ENCODE measurements around the gene LUC7L2. TPM values are rescaled to one million over a fixed set of nuclear protein-coding genes. Genes with fewer than 3 reads are reported as not detected.

The LUC7L2 gene
- total RNA-seq, 1 experiment from 2014 or later: 94.4 TPM

DNA sequence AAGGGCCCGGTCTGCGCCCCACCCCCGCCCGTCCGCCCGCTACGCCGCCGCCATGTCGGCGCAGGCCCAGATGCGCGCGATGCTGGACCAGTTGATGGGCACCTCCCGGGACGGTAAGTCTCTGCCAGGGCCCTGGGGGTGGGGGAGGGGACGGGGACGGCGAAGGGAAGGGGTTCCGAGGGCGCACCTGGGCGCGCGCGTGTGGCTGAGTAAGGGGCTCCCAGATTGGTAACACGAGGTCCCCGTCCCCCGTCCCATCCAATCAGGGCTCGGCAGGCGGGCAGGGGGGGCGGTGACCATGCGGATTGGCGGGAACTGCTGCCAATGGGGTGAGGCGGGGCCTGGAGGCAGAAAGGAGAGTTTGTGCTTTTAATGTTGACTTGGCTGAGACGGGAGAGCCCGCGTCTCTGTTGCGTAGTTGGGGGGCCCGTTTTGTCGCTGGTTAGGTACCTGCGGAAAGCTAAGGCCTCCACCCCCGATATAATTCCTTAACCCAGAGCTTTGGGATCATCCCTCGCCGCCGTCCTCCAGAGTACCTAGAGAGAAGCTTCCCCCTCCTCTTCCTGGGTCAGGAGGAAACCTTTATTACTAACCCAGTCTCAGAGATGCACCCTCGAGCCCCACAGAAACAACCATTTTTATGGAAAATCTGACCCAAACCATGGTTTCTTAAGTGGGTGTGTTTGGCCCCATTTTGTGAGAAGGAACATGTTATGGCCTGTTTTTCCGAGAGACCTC lies 685 bp downstream of the LUC7L2 start (continued):
- TF ChIP-seq ZNF263 (CRISPR knock-in tag; IDR thresholded peaks at IDR 0.05; ENCODE audit: low read depth) (no peak; the same call in 1 of the 2 replicates), CBFB (CRISPR knock-in tag; IDR thresholded peaks at IDR 0.05; ENCODE audit: low read depth) (no peak), NR2C2 (CRISPR knock-in tag; IDR thresholded peaks at IDR 0.05) (no peak; the same call in 1 of the 2 replicates), EMX1 (CRISPR knock-in tag; IDR thresholded peaks at IDR 0.05) (no peak), ELF4 (CRISPR knock-in tag; IDR thresholded peaks at IDR 0.05; ENCODE audit: low read depth) (no peak), ZNF317 (CRISPR knock-in tag; IDR thresholded peaks at IDR 0.05; ENCODE audit: borderline replicate concordance, low read depth) (no peak), NR1H2 (CRISPR knock-in tag; IDR thresholded peaks at IDR 0.05) (no peak), SMAD4 (CRISPR knock-in tag; IDR thresholded peaks at IDR 0.05) (no peak), TP53 (CRISPR knock-in tag; IDR thresholded peaks at IDR 0.05) (no peak), ZNF423 (CRISPR knock-in tag; IDR thresholded peaks at IDR 0.05) (no peak), ZNF671 (CRISPR knock-in tag; IDR thresholded peaks at IDR 0.05) (no peak), TEAD4 (CRISPR knock-in tag; IDR thresholded peaks at IDR 0.05) (no peak), PRRX2 (CRISPR knock-in tag; IDR thresholded peaks at IDR 0.05) (no peak), FOXJ3 (CRISPR knock-in tag; IDR thresholded peaks at IDR 0.05; ENCODE audit: borderline replicate concordance) (no peak), GRHL2 (CRISPR knock-in tag; IDR thresholded peaks at IDR 0.05; ENCODE audit: insufficient replicate concordance, severe bottlenecking) (no peak), CREM (CRISPR knock-in tag; IDR thresholded peaks at IDR 0.05) (no peak), SP1 (CRISPR knock-in tag; conservative IDR thresholded peaks at IDR 0.05) (peak; percentile 67), HMGA2 (CRISPR knock-in tag; IDR thresholded peaks at IDR 0.05) (no peak), GTF2I (CRISPR knock-in tag; conservative IDR thresholded peaks at IDR 0.05) (no peak), MYBL2 (CRISPR knock-in tag; IDR thresholded peaks at IDR 0.05) (peak; percentile 67; the same call in 1 of the 2 replicates)
- TF ChIP-seq, protein P1, sequence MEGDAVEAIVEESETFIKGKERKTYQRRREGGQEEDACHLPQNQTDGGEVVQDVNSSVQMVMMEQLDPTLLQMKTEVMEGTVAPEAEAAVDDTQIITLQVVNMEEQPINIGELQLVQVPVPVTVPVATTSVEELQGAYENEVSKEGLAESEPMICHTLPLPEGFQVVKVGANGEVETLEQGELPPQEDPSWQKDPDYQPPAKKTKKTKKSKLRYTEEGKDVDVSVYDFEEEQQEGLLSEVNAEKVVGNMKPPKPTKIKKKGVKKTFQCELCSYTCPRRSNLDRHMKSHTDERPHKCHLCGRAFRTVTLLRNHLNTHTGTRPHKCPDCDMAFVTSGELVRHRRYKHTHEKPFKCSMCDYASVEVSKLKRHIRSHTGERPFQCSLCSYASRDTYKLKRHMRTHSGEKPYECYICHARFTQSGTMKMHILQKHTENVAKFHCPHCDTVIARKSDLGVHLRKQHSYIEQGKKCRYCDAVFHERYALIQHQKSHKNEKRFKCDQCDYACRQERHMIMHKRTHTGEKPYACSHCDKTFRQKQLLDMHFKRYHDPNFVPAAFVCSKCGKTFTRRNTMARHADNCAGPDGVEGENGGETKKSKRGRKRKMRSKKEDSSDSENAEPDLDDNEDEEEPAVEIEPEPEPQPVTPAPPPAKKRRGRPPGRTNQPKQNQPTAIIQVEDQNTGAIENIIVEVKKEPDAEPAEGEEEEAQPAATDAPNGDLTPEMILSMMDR (IDR thresholded peaks at IDR 0.05): no peak
- TF ChIP-seq, protein P2, sequence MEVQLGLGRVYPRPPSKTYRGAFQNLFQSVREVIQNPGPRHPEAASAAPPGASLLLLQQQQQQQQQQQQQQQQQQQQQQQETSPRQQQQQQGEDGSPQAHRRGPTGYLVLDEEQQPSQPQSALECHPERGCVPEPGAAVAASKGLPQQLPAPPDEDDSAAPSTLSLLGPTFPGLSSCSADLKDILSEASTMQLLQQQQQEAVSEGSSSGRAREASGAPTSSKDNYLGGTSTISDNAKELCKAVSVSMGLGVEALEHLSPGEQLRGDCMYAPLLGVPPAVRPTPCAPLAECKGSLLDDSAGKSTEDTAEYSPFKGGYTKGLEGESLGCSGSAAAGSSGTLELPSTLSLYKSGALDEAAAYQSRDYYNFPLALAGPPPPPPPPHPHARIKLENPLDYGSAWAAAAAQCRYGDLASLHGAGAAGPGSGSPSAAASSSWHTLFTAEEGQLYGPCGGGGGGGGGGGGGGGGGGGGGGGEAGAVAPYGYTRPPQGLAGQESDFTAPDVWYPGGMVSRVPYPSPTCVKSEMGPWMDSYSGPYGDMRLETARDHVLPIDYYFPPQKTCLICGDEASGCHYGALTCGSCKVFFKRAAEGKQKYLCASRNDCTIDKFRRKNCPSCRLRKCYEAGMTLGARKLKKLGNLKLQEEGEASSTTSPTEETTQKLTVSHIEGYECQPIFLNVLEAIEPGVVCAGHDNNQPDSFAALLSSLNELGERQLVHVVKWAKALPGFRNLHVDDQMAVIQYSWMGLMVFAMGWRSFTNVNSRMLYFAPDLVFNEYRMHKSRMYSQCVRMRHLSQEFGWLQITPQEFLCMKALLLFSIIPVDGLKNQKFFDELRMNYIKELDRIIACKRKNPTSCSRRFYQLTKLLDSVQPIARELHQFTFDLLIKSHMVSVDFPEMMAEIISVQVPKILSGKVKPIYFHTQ (CRISPR knock-in tag; IDR thresholded peaks at IDR 0.05): no peak
- TF ChIP-seq, protein P3, sequence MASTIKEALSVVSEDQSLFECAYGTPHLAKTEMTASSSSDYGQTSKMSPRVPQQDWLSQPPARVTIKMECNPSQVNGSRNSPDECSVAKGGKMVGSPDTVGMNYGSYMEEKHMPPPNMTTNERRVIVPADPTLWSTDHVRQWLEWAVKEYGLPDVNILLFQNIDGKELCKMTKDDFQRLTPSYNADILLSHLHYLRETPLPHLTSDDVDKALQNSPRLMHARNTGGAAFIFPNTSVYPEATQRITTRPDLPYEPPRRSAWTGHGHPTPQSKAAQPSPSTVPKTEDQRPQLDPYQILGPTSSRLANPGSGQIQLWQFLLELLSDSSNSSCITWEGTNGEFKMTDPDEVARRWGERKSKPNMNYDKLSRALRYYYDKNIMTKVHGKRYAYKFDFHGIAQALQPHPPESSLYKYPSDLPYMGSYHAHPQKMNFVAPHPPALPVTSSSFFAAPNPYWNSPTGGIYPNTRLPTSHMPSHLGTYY (CRISPR knock-in tag; IDR thresholded peaks at IDR 0.05): no peak
- TF ChIP-seq, protein P4, sequence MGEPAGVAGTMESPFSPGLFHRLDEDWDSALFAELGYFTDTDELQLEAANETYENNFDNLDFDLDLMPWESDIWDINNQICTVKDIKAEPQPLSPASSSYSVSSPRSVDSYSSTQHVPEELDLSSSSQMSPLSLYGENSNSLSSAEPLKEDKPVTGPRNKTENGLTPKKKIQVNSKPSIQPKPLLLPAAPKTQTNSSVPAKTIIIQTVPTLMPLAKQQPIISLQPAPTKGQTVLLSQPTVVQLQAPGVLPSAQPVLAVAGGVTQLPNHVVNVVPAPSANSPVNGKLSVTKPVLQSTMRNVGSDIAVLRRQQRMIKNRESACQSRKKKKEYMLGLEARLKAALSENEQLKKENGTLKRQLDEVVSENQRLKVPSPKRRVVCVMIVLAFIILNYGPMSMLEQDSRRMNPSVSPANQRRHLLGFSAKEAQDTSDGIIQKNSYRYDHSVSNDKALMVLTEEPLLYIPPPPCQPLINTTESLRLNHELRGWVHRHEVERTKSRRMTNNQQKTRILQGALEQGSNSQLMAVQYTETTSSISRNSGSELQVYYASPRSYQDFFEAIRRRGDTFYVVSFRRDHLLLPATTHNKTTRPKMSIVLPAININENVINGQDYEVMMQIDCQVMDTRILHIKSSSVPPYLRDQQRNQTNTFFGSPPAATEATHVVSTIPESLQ (CRISPR knock-in tag; IDR thresholded peaks at IDR 0.05): no peak
- TF ChIP-seq, protein P5, sequence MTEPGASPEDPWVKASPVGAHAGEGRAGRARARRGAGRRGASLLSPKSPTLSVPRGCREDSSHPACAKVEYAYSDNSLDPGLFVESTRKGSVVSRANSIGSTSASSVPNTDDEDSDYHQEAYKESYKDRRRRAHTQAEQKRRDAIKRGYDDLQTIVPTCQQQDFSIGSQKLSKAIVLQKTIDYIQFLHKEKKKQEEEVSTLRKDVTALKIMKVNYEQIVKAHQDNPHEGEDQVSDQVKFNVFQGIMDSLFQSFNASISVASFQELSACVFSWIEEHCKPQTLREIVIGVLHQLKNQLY (CRISPR knock-in tag; IDR thresholded peaks at IDR 0.05): no peak
- TF ChIP-seq, protein P6, sequence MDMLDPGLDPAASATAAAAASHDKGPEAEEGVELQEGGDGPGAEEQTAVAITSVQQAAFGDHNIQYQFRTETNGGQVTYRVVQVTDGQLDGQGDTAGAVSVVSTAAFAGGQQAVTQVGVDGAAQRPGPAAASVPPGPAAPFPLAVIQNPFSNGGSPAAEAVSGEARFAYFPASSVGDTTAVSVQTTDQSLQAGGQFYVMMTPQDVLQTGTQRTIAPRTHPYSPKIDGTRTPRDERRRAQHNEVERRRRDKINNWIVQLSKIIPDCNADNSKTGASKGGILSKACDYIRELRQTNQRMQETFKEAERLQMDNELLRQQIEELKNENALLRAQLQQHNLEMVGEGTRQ (CRISPR knock-in tag; IDR thresholded peaks at IDR 0.05): no peak
- TF ChIP-seq, protein P7, sequence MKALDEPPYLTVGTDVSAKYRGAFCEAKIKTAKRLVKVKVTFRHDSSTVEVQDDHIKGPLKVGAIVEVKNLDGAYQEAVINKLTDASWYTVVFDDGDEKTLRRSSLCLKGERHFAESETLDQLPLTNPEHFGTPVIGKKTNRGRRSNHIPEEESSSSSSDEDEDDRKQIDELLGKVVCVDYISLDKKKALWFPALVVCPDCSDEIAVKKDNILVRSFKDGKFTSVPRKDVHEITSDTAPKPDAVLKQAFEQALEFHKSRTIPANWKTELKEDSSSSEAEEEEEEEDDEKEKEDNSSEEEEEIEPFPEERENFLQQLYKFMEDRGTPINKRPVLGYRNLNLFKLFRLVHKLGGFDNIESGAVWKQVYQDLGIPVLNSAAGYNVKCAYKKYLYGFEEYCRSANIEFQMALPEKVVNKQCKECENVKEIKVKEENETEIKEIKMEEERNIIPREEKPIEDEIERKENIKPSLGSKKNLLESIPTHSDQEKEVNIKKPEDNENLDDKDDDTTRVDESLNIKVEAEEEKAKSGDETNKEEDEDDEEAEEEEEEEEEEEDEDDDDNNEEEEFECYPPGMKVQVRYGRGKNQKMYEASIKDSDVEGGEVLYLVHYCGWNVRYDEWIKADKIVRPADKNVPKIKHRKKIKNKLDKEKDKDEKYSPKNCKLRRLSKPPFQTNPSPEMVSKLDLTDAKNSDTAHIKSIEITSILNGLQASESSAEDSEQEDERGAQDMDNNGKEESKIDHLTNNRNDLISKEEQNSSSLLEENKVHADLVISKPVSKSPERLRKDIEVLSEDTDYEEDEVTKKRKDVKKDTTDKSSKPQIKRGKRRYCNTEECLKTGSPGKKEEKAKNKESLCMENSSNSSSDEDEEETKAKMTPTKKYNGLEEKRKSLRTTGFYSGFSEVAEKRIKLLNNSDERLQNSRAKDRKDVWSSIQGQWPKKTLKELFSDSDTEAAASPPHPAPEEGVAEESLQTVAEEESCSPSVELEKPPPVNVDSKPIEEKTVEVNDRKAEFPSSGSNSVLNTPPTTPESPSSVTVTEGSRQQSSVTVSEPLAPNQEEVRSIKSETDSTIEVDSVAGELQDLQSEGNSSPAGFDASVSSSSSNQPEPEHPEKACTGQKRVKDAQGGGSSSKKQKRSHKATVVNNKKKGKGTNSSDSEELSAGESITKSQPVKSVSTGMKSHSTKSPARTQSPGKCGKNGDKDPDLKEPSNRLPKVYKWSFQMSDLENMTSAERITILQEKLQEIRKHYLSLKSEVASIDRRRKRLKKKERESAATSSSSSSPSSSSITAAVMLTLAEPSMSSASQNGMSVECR (CRISPR knock-in tag; IDR thresholded peaks at IDR 0.05; ENCODE audit: borderline replicate concordance): no peak
